GM12878 (cell line): ENCODE data around the gene GALR1. TPM values are rescaled to one million over a fixed set of nuclear protein-coding genes. Genes with fewer than 3 reads are reported as not detected.

Experiments
- ATAC-seq: fragments of 200-7000 bp; cut with Tn5 transposase; 3 replicates; pipeline ENCODE4 v1.9.1; 2020; ENCODE audit warnings: mild to moderate bottlenecking, moderate library complexity
- BruUV-seq: library from RNA; stranded (reverse); fragments of 400-500 nt; replicated peaks from 2 replicates; lab custom pipeline; 2021; lab: Mats Ljungman, UMichigan
- CTCF ChIA-PET: fragments of 300-600 bp; sonication (Branson Sonifier 250); formaldehyde crosslinking; extraction: SDS; loops from one replicate; lab custom pipeline; 2021; ENCODE audit warnings: inconsistent platforms; lab: Yijun Ruan, JAX
- POLR2A ChIA-PET: fragments of 350-600 bp; formaldehyde crosslinking; extraction: SDS; loops from one replicate; lab custom pipeline; 2021; ENCODE audit warnings: inconsistent platforms; lab: Charles Lee
- RAD21 ChIA-PET: fragments of 300-600 bp; sonication (Branson Sonifier 250); formaldehyde crosslinking; loops from one replicate; lab custom pipeline; 2023; ENCODE audit warnings: antibody characterized with exemption; ENCODE audit not compliant: unreplicated experiment; lab: Charles Lee
- SMC1A ChIA-PET: fragments of 300-600 bp; sonication (Branson Sonifier 250); formaldehyde crosslinking; loops from one replicate; lab custom pipeline; 2023; ENCODE audit not compliant: unreplicated experiment, uncharacterized antibody; lab: Charles Lee
- DNase-seq: peaks from one replicate; pipeline ENCODE4 v3.0.0-alpha.2; 2011; ENCODE audit warnings: low read depth, low spot score
- FAIRE-seq: peaks from 3 replicates; lab custom pipeline; 2011; peaks lifted over from hg19 to GRCh38; lab: Jason Lieb, UNC
- H2AFZ ChIP-seq: 2 replicates; pipeline ENCODE4 v1.6.0; 2011; ENCODE audit warnings: low read depth, low read length, control low read depth; ENCODE audit not compliant: control insufficient read depth
- H3K27ac ChIP-seq: 2 replicates; pipeline ENCODE4 v1.5.1; 2011; ENCODE audit warnings: control low read depth; ENCODE audit not compliant: control insufficient read depth, insufficient read depth
- H3K27me3 ChIP-seq, 2 experiments: replicated peaks in 1 of 2; 2 replicates each; pipeline versions ENCODE4 v1.6.0 to v1.6.1; 2011; ENCODE audit warnings: low read length in 1 of 2; ENCODE audit not compliant: control insufficient read depth in 2 of 2, insufficient read depth in 2 of 2
- H3K36me3 ChIP-seq, 2 experiments: 2 replicates each; pipeline ENCODE4 v1.5.1; 2011; ENCODE audit warnings: low read length in 1 of 2; ENCODE audit not compliant: control insufficient read depth in 2 of 2, insufficient read depth in 2 of 2
- H3K4me1 ChIP-seq: 2 replicates; pipeline ENCODE4 v1.6.1; 2011; ENCODE audit warnings: mild to moderate bottlenecking, low read length, moderate library complexity, mixed read lengths; ENCODE audit not compliant: control insufficient read depth, insufficient read depth
- H3K4me2 ChIP-seq: 2 replicates; pipeline ENCODE4 v1.6.0; 2011; ENCODE audit warnings: control low read depth; ENCODE audit not compliant: control insufficient read depth, insufficient read depth
- H3K4me3 ChIP-seq: fragments of 200-600 bp; sonication (generic); 2 replicates; pipeline ENCODE4 v1.5.1; 2016
- H3K79me2 ChIP-seq: 2 replicates; pipeline ENCODE4 v1.6.0; 2011; ENCODE audit warnings: low read length; ENCODE audit not compliant: control insufficient read depth, insufficient read depth
- H3K9ac ChIP-seq: 2 replicates; pipeline ENCODE4 v1.8.0; 2011; ENCODE audit warnings: low read length, control low read depth, mixed read lengths; ENCODE audit not compliant: control insufficient read depth, insufficient read depth
- H3K9me3 ChIP-seq: replicated peaks from 3 replicates; pipeline ENCODE4 v1.5.1; 2011; ENCODE audit warnings: mild to moderate bottlenecking, low read length; ENCODE audit not compliant: control insufficient read depth, insufficient read depth
- H4K20me1 ChIP-seq: 2 replicates; pipeline ENCODE4 v1.6.0; 2011; ENCODE audit not compliant: control insufficient read depth, insufficient read depth
- CUX1 ChIP-seq: IDR thresholded peaks from 2 replicates; pipeline ENCODE4 v1.6.1; 2012; ENCODE audit warnings: improper control_type of control experiment, low read depth, low read length; ENCODE audit not compliant: insufficient replicate concordance
- IRF4 ChIP-seq: IDR thresholded peaks from 2 replicates; pipeline ENCODE4 v1.6.1; 2011; ENCODE audit warnings: low read depth, low read length
- RBBP5 ChIP-seq: fragments of 200-600 bp; sonication (generic); conservative IDR thresholded peaks from 2 replicates; pipeline ENCODE4 v1.6.1; 2016
- TCF7 ChIP-seq: IDR thresholded peaks from 2 replicates; pipeline ENCODE4 v1.6.1; 2014; ENCODE audit warnings: antibody characterized with exemption, borderline replicate concordance
- ZNF24 ChIP-seq: fragments of 450-650 bp; IDR thresholded peaks from 2 replicates; pipeline ENCODE4 v1.6.1; 2017; ENCODE audit warnings: antibody characterized with exemption, mild to moderate bottlenecking
- WGBS: methylation state at CpG from one replicate; pipeline ENCODE4 v1.1.6; 2016; ENCODE audit warnings: low lambda C conversion rate; ENCODE audit not compliant: insufficient replicate concordance, insufficient coverage; ENCODE audit errors: missing lambda C conversion rate; 5-methylcytosine and 5-hydroxymethylcytosine counted together
- in situ Hi-C: fragments of 300-500 bp; cut with MboI; formaldehyde crosslinking; loops from 9 replicates; pipeline ENCODE4 v1.14.3; 2018; ENCODE audit warnings: mixed read lengths
- intact Hi-C: fragments of 100-400 bp; cut with micrococcal nuclease; formaldehyde crosslinking; loops from one replicate; pipeline ENCODE4 v1.14.2; 2022; ENCODE audit not compliant: unreplicated experiment
- polyA plus RNA-seq, 11 experiments: library from polyadenylated mRNA; depleted of rRNA in 4 of 11; unstranded in 6 of 11; stranded (reverse) in 5 of 11; fragments of >200 nt; fragmentation: Nextera tagmentation in 4 of 11; fragmentation: Illumina TruSeq in 1 of 11; extraction: Ambion mirVana in 4 of 11; extraction: Trizol in 1 of 11; gene quantifications; 1 replicate in 1 of 11; 2 replicates in 10 of 11; pipeline versions ENCODE4 v1.2.1 to v1.2.3, GENCODE V29; 2011 to 2016; ENCODE audit warnings: inconsistent platforms in 2 of 11, missing spikeins in 2 of 11, low read depth in 1 of 11
- total RNA-seq, 4 experiments: library from RNA; depleted of rRNA in 3 of 4; stranded (reverse); fragments of >200 nt in 3 of 4; fragmentation: Illumina TruSeq in 1 of 4; extraction: Trizol in 1 of 4; gene quantifications; 2 replicates each; pipeline versions ENCODE4 v1.2.1 to v1.2.3, GENCODE V29; 2013 to 2021

The GALR1 gene
- total and polyA plus RNA-seq, 10 of the 15 experiments (the other 5 are each of a cell fraction or from before 2014, with no cell fraction given) = not detected

DNA sequence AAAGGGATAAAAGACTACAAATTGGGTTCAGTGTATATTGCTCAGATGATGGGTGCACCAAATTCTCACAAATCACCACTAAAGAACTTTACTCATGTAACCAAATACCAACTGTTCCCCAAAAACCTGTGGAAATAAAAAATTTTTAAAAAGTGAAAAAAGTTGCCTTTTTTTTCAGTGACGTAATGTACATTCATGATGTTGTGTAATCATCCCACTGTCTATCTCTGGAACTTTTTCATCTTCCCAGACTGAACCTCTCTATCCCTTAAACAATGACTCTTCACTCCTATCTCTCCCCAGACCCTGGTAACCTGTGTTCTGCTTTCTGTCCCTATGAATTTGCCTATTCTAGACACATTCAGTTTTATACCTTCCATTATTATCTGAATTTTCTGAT lies 19.0 kb upstream of the GALR1 start:
- POLR2A ChIA-PET = no interaction called here
- Histone ChIP-seq H3K27me3 (no peaks in the 10 kb centered on the region), H3K27ac (no peak overlapping the region), H4K20me1 (no peaks in the 10 kb centered on the region), H3K79me2 (no peaks in the 10 kb centered on the region), H3K36me3 (no peaks in the 10 kb centered on the region), H2AFZ (no peak overlapping the region), H3K4me3 (no peak overlapping the region), H3K9ac (no peak overlapping the region), H3K4me1 (no peaks in the 10 kb centered on the region), H3K4me2 (no peak overlapping the region), H3K9me3 (no peaks in the 10 kb centered on the region; the same call in 2 of the 3 replicates)
- DNase-seq = no peak
- 7% methylated on average over 1 of the region's 1 CpG for WGBS
- FAIRE-seq = no peak
- in situ Hi-C loops = no loop called here
- BruUV-seq = no TSS peak
- SMC1A ChIA-PET = no interaction called here
- CTCF ChIA-PET = no interaction called here
- TF ChIP-seq IRF4 = no peak
- no peak for TF ChIP-seq ZNF24
- TF ChIP-seq CUX1 = no peak
- TF ChIP-seq RBBP5 = no peak
- TF ChIP-seq TCF7 = no peak
- ATAC-seq = no peak
- intact Hi-C loops = no loop called here
- RAD21 ChIA-PET = no interaction called here
